ENCODE results near the gene ZNRF4. TPM values are rescaled to one million over a fixed set of nuclear protein-coding genes. Genes with fewer than 3 reads are reported as not detected.
"Not testable (repeated sequence)": the region's sequence is repeated elsewhere in the genome, so short reads cannot be mapped to it uniquely, and the experiment has no call there.

Gene ZNRF4
- total RNA-seq, 1 donor from 2014 or later = not detected

DNA sequence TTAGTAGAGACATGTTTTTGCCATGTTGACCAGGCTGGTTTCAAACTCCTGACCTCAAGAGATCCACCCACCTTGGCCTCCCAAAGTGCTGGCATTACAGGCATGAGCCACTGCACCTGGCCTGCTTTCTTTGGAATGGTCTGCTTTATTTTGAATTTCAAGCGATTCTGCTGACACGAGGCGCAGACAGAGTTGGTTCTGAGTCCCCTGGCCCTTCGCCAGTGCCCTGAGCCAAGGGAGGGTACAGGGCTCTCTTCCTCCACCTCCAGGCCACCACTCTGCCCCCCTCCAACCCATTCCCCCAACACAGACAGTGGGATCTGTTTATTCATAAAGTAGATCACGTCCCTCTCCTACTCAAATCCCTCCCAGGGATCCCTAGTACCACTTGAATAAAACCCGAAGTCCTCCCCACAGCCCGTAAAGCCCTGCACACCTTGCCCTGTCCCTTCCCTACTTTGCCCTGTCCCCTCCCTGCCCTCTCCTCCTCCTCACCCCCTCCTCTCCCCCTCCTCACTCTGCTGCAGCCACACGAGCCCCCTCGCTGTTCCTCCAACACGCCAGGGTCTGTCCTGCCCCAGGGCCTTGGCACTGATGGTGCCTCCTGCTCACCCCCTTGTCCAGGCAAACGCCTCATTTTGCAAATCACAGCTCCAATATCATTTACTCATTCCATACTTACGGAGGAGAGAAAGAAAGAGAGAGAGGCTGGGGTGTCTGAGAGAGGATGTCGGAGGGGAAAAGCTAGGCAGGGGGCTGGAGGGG is 22.4 kb downstream of the ZNRF4 start:
- DNase-seq = no peak

GRCh38 chr19:5478241-5478924 is 23.2 kb downstream of the ZNRF4 start:
- DNase-seq = no peak

DNA sequence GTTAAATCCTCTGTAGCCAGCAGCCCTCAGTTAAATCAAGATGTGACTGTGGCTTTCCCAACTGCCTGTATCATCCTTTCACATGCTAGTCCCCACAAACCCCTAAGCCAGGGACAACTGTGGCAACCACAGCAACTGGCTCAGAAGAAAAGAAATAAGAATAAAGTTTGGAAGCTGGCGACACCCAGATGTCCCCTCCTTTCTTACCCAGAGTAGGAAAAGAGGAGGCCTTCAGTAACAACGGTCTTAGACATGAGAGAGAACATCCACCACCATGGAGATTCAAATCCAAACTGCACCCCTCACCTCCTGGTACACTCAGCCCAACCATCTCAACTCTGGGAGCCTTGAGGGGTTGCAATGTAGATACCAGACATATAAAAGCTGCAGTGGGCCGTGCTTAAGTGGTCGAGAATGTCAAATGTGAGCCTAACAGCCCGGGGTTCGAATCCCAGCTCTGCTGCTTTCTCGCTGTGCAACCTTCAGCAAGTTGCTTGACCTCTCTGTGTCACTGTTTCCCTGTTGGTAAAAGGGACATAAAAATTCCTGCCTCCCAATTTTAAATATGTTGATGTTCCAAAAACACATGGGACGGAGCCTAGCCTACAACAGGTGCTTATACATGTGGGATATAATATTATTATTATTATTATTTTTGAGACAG is 23.8 kb downstream of the ZNRF4 start:
- no peak for DNase-seq

DNA sequence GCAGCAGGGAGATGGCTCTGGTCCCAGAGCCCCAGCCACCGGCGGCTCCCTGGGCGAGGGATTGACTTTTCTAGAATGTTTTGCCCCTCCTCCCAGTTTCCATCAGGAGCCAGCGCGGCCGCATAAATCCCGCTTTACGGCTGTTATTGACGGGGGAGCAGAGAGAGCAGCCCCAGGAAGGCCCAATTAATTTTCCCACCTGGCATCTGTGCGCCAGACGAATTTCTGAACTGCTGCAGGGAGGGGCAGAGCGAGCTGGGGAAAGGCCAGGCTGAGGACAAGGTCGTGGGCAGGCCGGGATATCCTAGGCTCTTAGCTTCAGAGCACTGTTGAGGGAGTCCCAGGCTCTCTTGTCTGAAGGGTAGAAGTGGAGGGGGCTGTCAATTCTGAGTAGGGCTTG is 24.7 kb downstream of the ZNRF4 start:
- no peak for DNase-seq

DNA sequence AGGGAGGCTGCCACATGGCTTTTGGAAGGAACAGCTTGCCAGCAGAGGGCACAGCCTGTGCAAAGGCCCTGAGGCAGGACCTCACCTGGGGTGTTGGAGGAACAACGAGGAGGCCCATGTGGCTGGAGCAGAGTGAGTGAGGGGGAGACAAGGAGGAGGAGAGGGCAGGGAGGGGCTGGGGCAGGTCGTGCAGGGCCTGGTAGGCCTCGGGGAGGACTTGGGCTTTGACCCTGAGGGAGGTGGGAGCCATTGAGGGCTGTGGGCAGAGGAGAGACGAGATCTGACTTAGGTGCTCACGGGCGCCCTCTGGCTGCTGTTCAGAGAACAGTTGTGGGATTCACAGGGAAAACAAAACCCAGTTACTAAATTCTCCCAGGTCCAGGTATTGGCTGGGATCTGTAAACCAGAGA is 25.2 kb downstream of the ZNRF4 start:
- DNase-seq = no peak

DNA sequence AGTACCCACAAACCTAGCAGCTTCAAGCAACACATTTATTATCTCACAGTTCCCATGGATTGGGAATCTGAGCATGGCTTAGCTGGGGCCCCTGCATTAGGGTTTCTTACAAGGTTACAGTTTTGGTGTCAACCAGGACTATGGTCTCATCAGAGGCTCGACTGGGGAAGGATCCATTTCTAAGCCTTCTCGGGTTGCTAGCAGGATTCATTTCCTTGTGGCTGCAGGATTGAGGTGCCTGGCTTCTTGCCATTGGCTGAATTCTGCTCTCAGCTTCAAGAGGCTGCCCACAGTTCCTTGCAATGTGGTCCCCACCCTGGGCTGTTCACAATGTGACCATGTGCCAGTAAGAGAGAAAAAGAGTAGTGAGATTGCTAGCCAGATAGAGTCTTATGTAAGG is 26.7 kb downstream of the ZNRF4 start:
- DNase-seq = no peak

DNA sequence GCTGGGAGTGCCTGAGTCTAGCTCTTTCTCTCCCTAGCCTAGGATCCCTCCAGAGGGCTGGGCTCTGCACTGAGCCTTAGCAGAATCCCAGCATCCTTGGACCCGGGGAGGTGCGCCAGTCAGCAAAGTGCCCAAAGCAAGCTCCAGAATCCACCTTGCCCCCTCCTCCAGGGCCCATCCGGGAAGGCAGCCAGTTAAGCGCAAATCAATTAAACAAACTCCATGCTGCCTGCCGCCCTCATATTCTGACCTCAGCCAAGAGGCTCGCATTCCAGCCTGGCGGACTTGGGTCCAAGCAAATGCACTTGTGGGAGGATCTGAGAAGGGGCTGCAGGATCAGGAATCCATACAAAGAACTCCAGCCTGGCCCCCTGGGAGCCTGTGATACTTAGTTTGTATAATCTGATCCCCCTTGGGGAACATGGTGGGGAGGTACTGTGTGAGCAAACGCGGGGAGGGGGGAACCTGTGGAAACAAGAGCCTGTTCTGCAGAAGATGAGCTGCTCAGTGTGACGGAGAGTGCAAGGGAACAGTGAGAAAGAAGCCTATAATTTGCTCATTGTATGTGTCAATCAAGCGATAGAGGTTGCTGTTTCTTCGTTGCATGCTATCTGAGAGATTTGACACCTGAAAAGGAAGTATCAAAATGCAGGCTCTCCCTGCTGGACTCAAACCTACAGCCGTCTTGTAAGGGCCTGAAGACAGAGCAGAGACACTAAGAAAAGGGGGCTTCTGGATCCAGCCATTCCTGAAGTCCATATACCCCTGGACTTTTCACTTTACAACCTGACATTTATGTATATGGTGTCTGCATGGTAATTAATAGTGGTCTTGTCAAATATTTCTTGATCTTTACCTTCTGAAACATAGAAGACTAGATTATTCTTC is 29.4 kb downstream of the ZNRF4 start:
- DNase-seq = no peak

- DNase-seq = no peak
Observed at GRCh38 chr19:5485286-5485636, 30.0 kb downstream of the ZNRF4 start.

DNA sequence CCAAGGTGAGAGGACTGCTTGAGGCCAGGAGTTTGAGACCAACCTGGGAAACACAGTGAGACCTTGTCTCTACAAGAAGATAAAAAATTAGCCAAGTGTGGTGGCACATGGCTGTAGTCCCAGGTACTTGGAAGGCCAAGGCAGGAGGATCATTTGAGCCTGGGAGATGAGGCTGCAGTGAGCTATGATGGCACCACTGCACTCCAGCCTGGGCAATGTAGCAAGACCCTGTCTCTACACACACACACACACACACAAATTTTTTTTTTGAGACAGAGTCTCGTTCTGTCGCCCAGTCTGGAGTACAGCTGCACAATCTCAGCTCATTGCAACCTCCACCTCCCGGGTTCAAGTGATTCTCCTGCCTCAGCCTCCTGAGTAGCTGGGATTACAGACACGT is 30.4 kb downstream of the ZNRF4 start:
- DNase-seq = not testable (repeated sequence)

GRCh38 chr19:5487222-5487621 is 32.0 kb downstream of the ZNRF4 start:
- peak; percentile 14 for DNase-seq

- DNase-seq = no peak
Observed at GRCh38 chr19:5489551-5489950, 34.3 kb downstream of the ZNRF4 start.

- no peak for DNase-seq
Observed at GRCh38 chr19:5491565-5491964, 36.3 kb downstream of the ZNRF4 start.

GRCh38 chr19:5492281-5492634 is 37.0 kb downstream of the ZNRF4 start:
- no peak for DNase-seq

DNA sequence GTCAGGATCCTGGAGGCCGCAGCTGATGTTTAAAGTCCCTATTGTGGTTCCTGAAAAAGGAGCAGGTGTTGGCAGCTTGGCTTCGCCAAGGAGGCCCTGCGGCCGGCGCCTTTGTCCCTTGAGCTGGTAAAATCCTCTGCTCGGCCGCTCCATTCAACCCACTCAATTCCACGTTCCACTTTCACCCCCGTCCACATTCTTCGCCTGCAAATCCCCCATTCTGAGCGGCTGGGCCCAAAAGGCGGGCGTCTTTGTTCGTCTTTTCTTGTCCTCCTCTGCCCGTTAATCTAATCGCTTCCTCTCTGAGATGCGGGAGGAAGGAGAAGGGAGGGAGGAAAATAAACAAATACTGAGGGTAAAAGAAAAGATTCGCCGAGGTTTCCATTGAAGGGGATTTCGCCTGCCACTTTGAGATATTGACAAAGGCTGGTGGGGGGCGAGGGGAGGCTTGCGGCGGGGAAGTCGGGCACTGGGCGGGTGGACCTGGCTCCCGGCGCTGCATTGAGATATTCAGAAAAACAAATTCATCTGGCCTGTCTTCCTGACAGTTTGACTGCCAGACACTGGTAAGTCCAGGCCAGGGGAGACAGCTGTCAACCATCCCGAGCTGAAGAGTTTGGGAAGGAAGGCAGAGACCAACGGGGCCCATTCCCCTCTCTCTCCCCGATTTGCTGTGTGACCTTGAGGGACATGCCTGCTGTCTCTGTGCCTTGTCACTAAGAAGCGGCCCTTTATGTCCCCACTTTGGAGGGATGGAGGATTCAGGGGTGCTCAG is 37.6 kb downstream of the ZNRF4 start:
- no peak for DNase-seq

DNA sequence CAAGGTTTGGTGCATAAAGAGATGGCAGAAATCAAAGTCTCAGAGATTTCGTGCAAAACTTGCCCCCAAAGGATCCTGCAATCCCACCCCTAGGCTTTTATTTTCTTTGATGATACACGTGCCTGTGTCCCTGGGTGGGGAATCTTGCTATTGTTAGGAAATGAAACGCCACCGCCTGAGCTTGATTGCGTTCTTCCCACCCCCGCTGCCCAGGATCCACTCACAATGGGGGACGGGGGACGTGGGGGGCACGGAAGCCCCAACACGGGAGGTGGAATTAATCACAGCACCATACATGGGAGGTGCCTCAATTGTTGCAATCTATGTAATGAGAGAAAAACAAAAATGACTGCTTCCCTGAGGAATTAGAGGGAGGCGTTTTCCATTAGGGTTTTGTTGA is 39.6 kb downstream of the ZNRF4 start:
- DNase-seq = no peak

- no peak for DNase-seq
Observed at GRCh38 chr19:5495792-5496191, 40.6 kb downstream of the ZNRF4 start.

GRCh38 chr19:5497297-5497696 is 42.1 kb downstream of the ZNRF4 start:
- DNase-seq = no peak

DNA sequence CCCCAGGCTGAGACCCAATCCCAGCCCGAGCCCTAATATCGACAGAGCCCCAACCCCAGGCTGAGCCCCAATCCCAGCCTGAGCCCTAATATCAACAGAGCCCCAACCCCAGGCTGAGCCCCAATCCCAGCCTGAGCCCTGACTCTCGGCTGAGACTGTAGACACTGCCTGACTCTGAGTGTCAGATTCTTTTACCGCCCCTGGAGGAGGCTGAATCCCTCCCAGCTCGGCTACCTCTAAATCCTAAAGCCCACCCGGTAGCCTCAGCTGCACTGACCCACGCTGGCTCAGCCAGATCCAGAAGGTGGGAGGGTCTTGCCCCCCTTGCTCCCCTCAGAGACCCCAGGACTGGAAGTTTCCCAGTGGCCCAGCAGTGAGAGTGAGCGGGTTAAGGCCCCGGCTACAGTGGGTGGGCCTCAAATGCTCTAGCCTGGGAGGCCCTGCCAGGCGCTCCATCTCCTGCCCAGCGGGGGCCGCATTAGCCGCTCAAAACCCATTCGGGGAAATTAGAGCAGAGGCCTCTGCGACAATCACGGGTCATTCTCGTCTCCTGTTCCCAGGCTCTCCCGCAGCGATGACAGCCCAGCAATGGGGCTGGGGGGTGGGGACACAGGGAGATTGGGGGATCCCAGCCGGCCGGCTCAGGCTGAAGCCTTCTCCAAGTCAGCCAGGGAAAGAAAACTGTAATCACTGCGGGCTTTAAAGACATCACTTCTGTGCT is 43.8 kb downstream of the ZNRF4 start:
- DNase-seq = no peak

DNA sequence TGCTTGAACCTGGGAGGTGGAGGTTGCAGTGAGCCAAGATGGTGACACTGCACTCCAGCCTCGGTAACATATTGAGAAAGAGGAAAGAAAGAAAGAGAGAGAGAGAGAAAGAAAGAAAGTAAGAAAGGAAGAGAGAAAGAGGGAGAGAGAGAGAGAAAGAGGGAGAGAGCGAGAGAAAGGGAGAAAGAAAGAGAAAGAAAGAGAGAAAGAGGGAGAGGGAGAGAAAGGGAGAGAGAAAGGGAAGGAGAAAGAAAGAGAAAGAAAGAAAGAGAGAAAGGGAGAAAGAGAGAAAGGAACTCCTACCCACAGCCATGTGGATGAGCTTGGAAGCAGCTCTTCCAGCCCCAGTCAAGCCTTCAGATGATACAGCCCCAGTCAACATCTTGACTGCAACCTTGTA is 46.7 kb downstream of the ZNRF4 start:
- no peak for DNase-seq

DNA sequence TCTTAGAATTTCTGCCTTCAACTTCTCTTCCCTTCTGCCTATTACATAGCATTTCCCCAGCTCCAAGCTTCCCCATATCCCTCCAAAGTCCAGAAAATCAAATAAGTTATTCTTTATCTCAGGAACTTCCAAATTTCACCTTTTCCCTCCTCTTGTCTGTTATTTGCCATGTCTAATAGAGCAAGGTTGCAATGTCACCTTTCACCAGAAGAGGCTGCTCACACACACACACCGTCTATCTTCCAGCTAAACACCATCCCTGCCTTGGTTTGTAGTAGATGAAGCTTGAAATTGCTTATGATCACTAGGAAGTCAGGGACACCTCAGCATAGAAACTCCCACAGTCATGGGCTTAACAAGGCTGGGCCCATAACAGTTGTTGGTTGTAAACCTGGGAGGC is 48.4 kb downstream of the ZNRF4 start:
- no peak for DNase-seq

GRCh38 chr19:5504114-5504513 is 48.9 kb downstream of the ZNRF4 start:
- no peak for DNase-seq

All from skin of body (tissue), 2 donors.